CD14-positive monocyte (primary cell): ENCODE measurements around the gene INF2. TPM values are rescaled to one million over a fixed set of nuclear protein-coding genes. Genes with fewer than 3 reads are reported as not detected.

Experiments used
- DNase-seq, 3 donors: peaks; one replicate each; pipeline ENCODE4 v3.0.0-alpha.2; 2011 to 2022
- H2AFZ ChIP-seq: 2 replicates; pipeline ENCODE4 v1.6.0; 2012; ENCODE audit warnings: mild to moderate bottlenecking, low read depth, low read length, inconsistent platforms; ENCODE audit not compliant: insufficient read depth, poor library complexity, severe bottlenecking
- H3K27ac ChIP-seq, 2 donors: 1 replicate in 1 of 2; 2 replicates in 1 of 2; pipeline ENCODE4 v1.5.1; 2012 to 2013; ENCODE audit warnings: low read length in 2 of 2, control low read depth in 1 of 2, inconsistent platforms in 1 of 2, low read depth in 1 of 2, mild to moderate bottlenecking in 1 of 2
- H3K27me3 ChIP-seq, 2 donors: one replicate each; pipeline versions ENCODE4 v1.6.0 to v1.6.1; 2011 to 2013; ENCODE audit warnings: low read length in 2 of 2; ENCODE audit not compliant: control insufficient read depth in 2 of 2, insufficient read depth in 2 of 2
- H3K36me3 ChIP-seq, 2 donors: replicated peaks in 1 of 2; 1 replicate in 1 of 2; 2 replicates in 1 of 2; pipeline versions ENCODE4 v1.5.1 to v1.6.1; 2012 to 2013; ENCODE audit warnings: low read length in 2 of 2, control low read depth in 1 of 2, inconsistent platforms in 1 of 2, mild to moderate bottlenecking in 1 of 2; ENCODE audit not compliant: insufficient read depth in 2 of 2, control insufficient read depth in 1 of 2
- H3K4me1 ChIP-seq, 2 donors: 1 replicate in 1 of 2; 2 replicates in 1 of 2; pipeline versions ENCODE4 v1.5.1 to v1.6.1; 2012 to 2013; ENCODE audit warnings: low read length in 2 of 2, control low read depth in 1 of 2, inconsistent platforms in 1 of 2, mild to moderate bottlenecking in 1 of 2, moderate library complexity in 1 of 2; ENCODE audit not compliant: insufficient read depth in 2 of 2, control insufficient read depth in 1 of 2
- H3K4me2 ChIP-seq: replicated peaks from 2 replicates; pipeline ENCODE3; 2012; ENCODE audit warnings: low read length, moderate library complexity, mild to moderate bottlenecking; ENCODE audit not compliant: poor library complexity, severe bottlenecking; ENCODE audit errors: extremely low read depth
- H3K4me3 ChIP-seq, 3 experiments: fragments of 200-600 bp in 1 of 3; sonication (generic) in 1 of 3; replicated peaks in 1 of 3; 1 replicate in 2 of 3; 2 replicates in 1 of 3; pipeline ENCODE4 v1.5.1; 2011 to 2013; ENCODE audit warnings: low read length in 3 of 3, mild to moderate bottlenecking in 3 of 3, control low read depth in 2 of 3, low read depth in 2 of 3, inconsistent platforms in 1 of 3, moderate library complexity in 1 of 3
- H3K79me2 ChIP-seq: 2 replicates; pipeline ENCODE4 v1.6.0; 2012; ENCODE audit warnings: mild to moderate bottlenecking, control low read depth, inconsistent platforms, low read length, moderate library complexity; ENCODE audit not compliant: insufficient read depth
- H3K9ac ChIP-seq: 2 replicates; pipeline ENCODE4 v1.6.0; 2017; ENCODE audit warnings: low read length, mild to moderate bottlenecking; ENCODE audit not compliant: insufficient read depth, poor library complexity, severe bottlenecking
- H3K9me3 ChIP-seq, 2 donors: replicated peaks in 1 of 2; 1 replicate in 1 of 2; 2 replicates in 1 of 2; pipeline versions ENCODE4 v1.5.1 to v1.6.1; 2012 to 2013; ENCODE audit warnings: low read length in 2 of 2, control low read depth in 1 of 2; ENCODE audit not compliant: control insufficient read depth in 1 of 2, insufficient read depth in 1 of 2
- H4K20me1 ChIP-seq: 2 replicates; pipeline ENCODE4 v1.6.0; 2012; ENCODE audit warnings: mild to moderate bottlenecking, low read length, control low read depth, moderate library complexity; ENCODE audit not compliant: insufficient read depth
- H3K27ac Mint-ChIP-seq, 7 donors: one replicate each; pipeline ENCODE4 v1.8.0; 2020; ENCODE audit warnings: mild to moderate bottlenecking in 7 of 7, mixed read lengths in 7 of 7, moderate library complexity in 6 of 7, inconsistent platforms in 2 of 7
- H3K27me3 Mint-ChIP-seq, 3 donors: one replicate each; pipeline ENCODE4 v1.8.0; 2021 to 2022; ENCODE audit warnings: low read depth in 3 of 3, mild to moderate bottlenecking in 3 of 3, mixed read lengths in 3 of 3, moderate library complexity in 3 of 3, inconsistent platforms in 1 of 3
- H3K36me3 Mint-ChIP-seq, 2 donors: one replicate each; pipeline ENCODE4 v1.8.0; 2020; ENCODE audit warnings: mixed read lengths in 2 of 2, inconsistent platforms in 1 of 2, mild to moderate bottlenecking in 1 of 2
- H3K4me1 Mint-ChIP-seq: one replicate; pipeline ENCODE4 v1.8.0; 2020; ENCODE audit warnings: mild to moderate bottlenecking, mixed read lengths
- H3K4me3 Mint-ChIP-seq, 2 donors: one replicate each; pipeline ENCODE4 v1.8.0; 2020; ENCODE audit warnings: mild to moderate bottlenecking in 2 of 2, mixed read lengths in 2 of 2, moderate library complexity in 1 of 2
- H3K9me3 Mint-ChIP-seq, 7 donors: one replicate each; pipeline ENCODE4 v1.8.0; 2020 to 2022; ENCODE audit warnings: mixed read lengths in 7 of 7, mild to moderate bottlenecking in 6 of 7, moderate library complexity in 6 of 7, inconsistent platforms in 2 of 7
- CTCF ChIP-seq: fragments of 200-600 bp; IDR thresholded peaks from one replicate; pipeline ENCODE4 v1.8.0; 2022; ENCODE audit warnings: antibody characterized with exemption, mild to moderate bottlenecking
- WGBS: methylation state at CpG from one replicate; pipeline ENCODE4 v1.1.5; 2013; ENCODE audit warnings: missing lambda C conversion rate; ENCODE audit not compliant: insufficient coverage; 5-methylcytosine and 5-hydroxymethylcytosine counted together
- intact Hi-C, 2 donors: fragments of 100-400 bp; cut with micrococcal nuclease; formaldehyde crosslinking; loops; one replicate each; pipeline versions ENCODE4 v1.15.0 to v1.15.1; 2023
- polyA plus RNA-seq, 3 donors: library from polyadenylated mRNA; depleted of rRNA in 1 of 3; unstranded in 2 of 3; stranded (reverse) in 1 of 3; fragments of 300-500 nt in 2 of 3; fragments of >200 nt in 1 of 3; fragmentation: Illumina TruSeq in 2 of 3; gene quantifications; 1 replicate in 2 of 3; 2 replicates in 1 of 3; pipeline ENCODE4 v1.2.3, GENCODE V29; 2012 to 2021

The INF2 gene
- polyA plus RNA-seq, 3 donors: 2.9 to 23.3 (median 3.8) TPM

- peaks cover 11 to 27% of the 10 kb centered on the region in 2 donors for H3K36me3 Mint-ChIP-seq
- 65% methylated on average over 8 of the region's 20 CpGs for WGBS
- DNase-seq: peak; percentile 45 to 62 (median 61)
Observed at GRCh38 chr14:104708606-104709268, 19.3 kb downstream of the INF2 start.

More at GRCh38 chr14:104708606-104709268, 19.3 kb downstream of the INF2 start:
- TF ChIP-seq CTCF: peak; percentile 98
- Histone ChIP-seq H3K27ac (no peak overlapping the region), H3K79me2 (no peaks in the 10 kb centered on the region), H3K27me3 (no peaks in the 10 kb centered on the region), H3K9ac (no peak overlapping the region), H4K20me1 (no peaks in the 10 kb centered on the region), H3K4me3 (no peak overlapping the region), H3K36me3 (peaks cover 10 to 31% of the 10 kb centered on the region in 2 donors), H3K4me2 (no peak overlapping the region), H3K9me3 (no peaks in the 10 kb centered on the region), H3K4me1 (peaks cover 0 to 10% of the 10 kb centered on the region in 2 donors), H2AFZ (no peak overlapping the region)
- intact Hi-C loops: loop anchor here (1.0 to 5.0 kb wide), 4 partner anchors 41 to 58 kb away; no protein-coding TSS in a partner anchor
- Mint-ChIP-seq H3K27me3 (peaks cover 0 to 1% (median 0%) of the 10 kb centered on the region in 3 donors), H3K4me1 (peaks cover 1% of the 10 kb centered on the region), H3K4me3 (no peak overlapping the region), H3K27ac (no peak overlapping the region), H3K9me3 (no peaks in the 10 kb centered on the region)
